GM19025 (cell line): ENCODE results near the gene OR8D1.
"Not testable (repeated sequence)": the region's sequence is repeated elsewhere in the genome, so short reads cannot be mapped to it uniquely, and the experiment has no call there.

ENCODE experiments used
- ATAC-seq: cut with Tn5 transposase; IDR thresholded peaks from one replicate; pipeline ENCODE4 v1.9.1; 2021; ENCODE audit warnings: mild to moderate bottlenecking, low read depth, moderate library complexity; ENCODE audit not compliant: unreplicated experiment

The OR8D1 gene

GRCh38 chr11:124294687-124295086 is 19.1 kb downstream of the OR8D1 start:
- no peak for ATAC-seq

GRCh38 chr11:124285610-124286344 is 28.0 kb downstream of the OR8D1 start:
- no peak for ATAC-seq

GRCh38 chr11:124278261-124278660 is 35.5 kb downstream of the OR8D1 start:
- ATAC-seq: no peak

- ATAC-seq: no peak
Measured at GRCh38 chr11:124277804-124278203, 35.9 kb downstream of the OR8D1 start.

GRCh38 chr11:124277207-124277606 is 36.5 kb downstream of the OR8D1 start:
- ATAC-seq: no peak

GRCh38 chr11:124276081-124276480 is 37.7 kb downstream of the OR8D1 start:
- ATAC-seq: no peak

- ATAC-seq: no peak
Measured at GRCh38 chr11:124274000-124274399, 39.7 kb downstream of the OR8D1 start.

- ATAC-seq: not testable (repeated sequence)
Measured at GRCh38 chr11:124270886-124271285, 42.9 kb downstream of the OR8D1 start.

- ATAC-seq: not testable (repeated sequence)
Measured at GRCh38 chr11:124265041-124265440, 48.7 kb downstream of the OR8D1 start.

GRCh38 chr11:124256076-124256475 is 57.7 kb downstream of the OR8D1 start, which contains the start of gene OR8G5:
OR8G5 (plus strand) TSS chr11:124256376; CDS start chr11:124264932, 8,556 bp downstream.
- no peak for ATAC-seq
